Mucosa of descending colon (tissue), 3 donors: ENCODE data around the gene MOB3A. TPM values are rescaled to one million over a fixed set of nuclear protein-coding genes. Genes with fewer than 3 reads are reported as not detected.

ENCODE experiments used
- ATAC-seq: fragments of 200-7000 bp; cut with Tn5 transposase; one replicate; pipeline ENCODE4 v1.9.1; 2020; ENCODE audit warnings: mild to moderate bottlenecking, moderate library complexity
- DNase-seq, 3 donors: peaks; one replicate each; pipeline ENCODE4 v3.0.0-alpha.2; 2020
- H3K36me3 ChIP-seq: fragments of 200-600 bp; one replicate; pipeline ENCODE4 v1.8.0; 2021; ENCODE audit warnings: low read depth, mild to moderate bottlenecking
- H3K4me1 ChIP-seq: fragments of 200-600 bp; one replicate; pipeline ENCODE4 v1.8.0; 2021; ENCODE audit warnings: low read depth, mild to moderate bottlenecking
- H3K4me3 ChIP-seq: fragments of 200-600 bp; one replicate; pipeline ENCODE4 v1.8.0; 2021; ENCODE audit warnings: mild to moderate bottlenecking
- H3K9me3 ChIP-seq: fragments of 200-600 bp; one replicate; pipeline ENCODE4 v1.8.0; 2021; ENCODE audit warnings: mild to moderate bottlenecking
- intact Hi-C, 2 donors: fragments of 100-400 bp; cut with DNase I in 1 of 2; cut with micrococcal nuclease in 1 of 2; formaldehyde crosslinking; loops; one replicate each; pipeline versions ENCODE4 v1.11.0 to v1.11.1; 2022; cut with DNase I, micrococcal nuclease
- total RNA-seq, 3 donors: library from RNA; stranded (reverse); fragmentation: NEBNext Ultra II Directional in 2 of 3; extraction: Animal tissue kit (Norgen Biotek cat#: 25700) in 2 of 3; gene quantifications; one replicate each; pipeline versions ENCODE4 v1.2.1 to v1.2.4, GENCODE V29; 2021 to 2023
- TF ChIP-seq, protein P1 (sequence below): fragments of 200-600 bp; IDR thresholded peaks from one replicate; pipeline ENCODE4 v1.8.0; 2022; ENCODE audit warnings: antibody characterized with exemption, mild to moderate bottlenecking
- donor health status: DM: no; HTN: no; CAD: no; lungs with moderate emphysema.
- donor health status: DM: no; HTN: no; CAD: no.
- donor health status: DM: no; HTN: yes; CAD: no.

MOB3A gene
- total RNA-seq, 3 donors from 2014 or later: 39.8 to 76.8 (median 43.7) TPM

DNA sequence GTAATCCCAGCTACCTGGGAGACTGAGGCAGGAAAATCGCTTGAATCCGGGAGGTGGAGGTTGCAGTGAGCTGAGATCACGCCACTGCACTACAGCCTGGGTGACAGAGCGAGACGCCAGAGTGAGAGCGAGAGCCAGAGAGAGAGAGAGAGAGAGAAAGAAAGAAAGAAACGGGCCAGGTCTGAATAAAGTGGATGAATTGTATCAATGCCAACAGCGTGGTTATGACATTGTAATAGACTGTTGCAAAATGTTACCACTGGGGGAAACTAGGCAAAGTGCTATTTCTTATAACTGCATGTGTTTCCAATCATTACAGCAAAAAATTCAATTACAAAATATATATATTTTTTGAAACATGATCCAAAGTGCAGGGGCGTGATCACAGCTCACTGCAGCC is 68.8 kb downstream of the MOB3A start:
- TF ChIP-seq, protein P1, sequence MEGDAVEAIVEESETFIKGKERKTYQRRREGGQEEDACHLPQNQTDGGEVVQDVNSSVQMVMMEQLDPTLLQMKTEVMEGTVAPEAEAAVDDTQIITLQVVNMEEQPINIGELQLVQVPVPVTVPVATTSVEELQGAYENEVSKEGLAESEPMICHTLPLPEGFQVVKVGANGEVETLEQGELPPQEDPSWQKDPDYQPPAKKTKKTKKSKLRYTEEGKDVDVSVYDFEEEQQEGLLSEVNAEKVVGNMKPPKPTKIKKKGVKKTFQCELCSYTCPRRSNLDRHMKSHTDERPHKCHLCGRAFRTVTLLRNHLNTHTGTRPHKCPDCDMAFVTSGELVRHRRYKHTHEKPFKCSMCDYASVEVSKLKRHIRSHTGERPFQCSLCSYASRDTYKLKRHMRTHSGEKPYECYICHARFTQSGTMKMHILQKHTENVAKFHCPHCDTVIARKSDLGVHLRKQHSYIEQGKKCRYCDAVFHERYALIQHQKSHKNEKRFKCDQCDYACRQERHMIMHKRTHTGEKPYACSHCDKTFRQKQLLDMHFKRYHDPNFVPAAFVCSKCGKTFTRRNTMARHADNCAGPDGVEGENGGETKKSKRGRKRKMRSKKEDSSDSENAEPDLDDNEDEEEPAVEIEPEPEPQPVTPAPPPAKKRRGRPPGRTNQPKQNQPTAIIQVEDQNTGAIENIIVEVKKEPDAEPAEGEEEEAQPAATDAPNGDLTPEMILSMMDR: no peak
- H3K4me3 ChIP-seq: no peak overlapping the region
- H3K36me3 ChIP-seq: no peaks in the 10 kb centered on the region
- ATAC-seq: no peak
- peaks cover 20% of the 10 kb centered on the region for H3K4me1 ChIP-seq
- intact Hi-C loops: no loop called here
- DNase-seq: no peak
- no peaks in the 10 kb centered on the region for H3K9me3 ChIP-seq

DNA sequence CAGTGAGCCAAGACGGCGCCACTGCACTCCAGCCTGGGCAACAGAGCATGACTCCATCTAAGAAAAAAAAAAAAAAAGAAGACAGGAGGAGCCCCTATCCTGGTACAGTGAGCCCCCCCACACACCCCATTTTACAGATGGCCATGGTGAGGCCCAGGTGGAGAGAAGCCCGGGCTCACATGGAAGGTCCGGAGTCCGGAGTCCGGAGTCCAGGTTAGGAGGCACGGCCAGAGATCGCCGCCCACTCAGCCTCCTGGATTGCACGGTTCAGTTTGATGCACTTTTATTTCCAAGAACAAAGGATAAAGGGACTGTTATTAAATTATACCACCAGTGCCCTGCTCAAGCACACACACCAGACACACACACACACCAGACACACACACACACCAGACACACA is 69.4 kb downstream of the MOB3A start:
- ATAC-seq: peak; percentile 75
- DNase-seq: peak in 2 of 3 donors; percentile 51 to 69
- H3K4me1 ChIP-seq: peaks cover 14% of the 10 kb centered on the region
- H3K4me3 ChIP-seq: no peak overlapping the region
- no peaks in the 10 kb centered on the region for H3K9me3 ChIP-seq
- H3K36me3 ChIP-seq: no peaks in the 10 kb centered on the region
- TF ChIP-seq, protein P1: no peak
- intact Hi-C loops: no loop called here

DNA sequence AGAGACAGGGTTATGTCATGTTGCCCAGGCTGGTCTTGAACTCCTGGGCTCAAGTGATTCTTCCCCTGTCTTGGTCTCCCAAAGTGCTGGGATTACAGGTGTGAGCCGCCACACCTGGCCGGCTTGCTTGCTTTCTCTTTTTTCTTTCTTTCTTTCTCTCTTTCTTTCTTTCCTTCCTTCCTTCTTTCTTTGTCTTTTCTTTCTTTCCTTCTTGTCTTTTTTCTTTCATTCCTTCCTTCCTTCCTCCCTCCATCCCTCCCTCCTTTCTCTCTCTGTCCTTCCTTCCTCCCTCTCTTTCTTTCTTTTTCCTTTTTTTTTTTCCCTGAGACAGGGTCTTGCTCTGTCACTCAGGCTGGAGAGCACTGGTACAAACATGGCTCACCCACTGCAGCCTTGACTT is 73.8 kb downstream of the MOB3A start:
- Histone ChIP-seq H3K4me3 (no peak overlapping the region), H3K36me3 (no peaks in the 10 kb centered on the region), H3K4me1 (peaks cover 3% of the 10 kb centered on the region), H3K9me3 (no peaks in the 10 kb centered on the region)
- TF ChIP-seq, protein P1: no peak
- intact Hi-C loops: loop anchor here in 1 of 2 donors (5.0 kb wide), 1 partner anchor 45 kb away; no protein-coding TSS in a partner anchor
- DNase-seq (no peak), ATAC-seq (no peak)

DNA sequence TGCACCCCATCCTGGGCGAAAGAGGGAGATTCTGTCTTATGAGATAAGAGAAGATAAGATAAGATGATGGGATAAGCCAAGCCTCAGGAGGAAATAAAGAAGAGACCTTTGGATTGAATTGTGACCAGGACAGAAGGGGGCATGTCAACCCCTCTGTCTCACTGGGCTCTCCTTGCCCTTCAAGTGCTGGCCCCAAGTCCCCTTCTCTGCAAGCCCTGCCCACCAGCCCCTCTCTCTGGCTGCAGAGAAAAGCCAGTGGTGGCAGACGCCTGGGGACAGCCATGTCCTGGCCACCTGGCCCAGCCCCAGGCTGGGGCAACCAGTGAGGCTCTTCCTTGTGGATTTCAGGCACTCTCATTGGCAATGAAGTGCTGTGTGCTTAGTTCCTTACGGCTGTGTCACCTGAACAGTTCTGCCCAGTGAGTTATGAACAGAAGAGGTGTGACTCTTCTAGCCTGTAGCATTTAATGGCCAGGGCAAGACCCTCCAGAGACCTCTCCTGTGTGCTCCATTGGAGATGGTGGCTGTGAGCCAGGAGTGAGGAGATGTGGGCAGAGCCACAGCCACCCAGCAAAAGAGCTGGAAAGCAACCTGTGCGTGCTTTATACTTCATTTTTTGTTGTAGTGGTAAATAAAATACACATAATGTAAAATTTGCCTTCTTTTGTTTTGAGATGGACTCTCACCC is 74.5 kb downstream of the MOB3A start:
- no peaks in the 10 kb centered on the region for H3K36me3 ChIP-seq
- intact Hi-C loops: loop anchor here in 1 of 2 donors (5.0 kb wide), 1 partner anchor 46 kb away; no protein-coding TSS in a partner anchor
- no peaks in the 10 kb centered on the region for H3K4me1 ChIP-seq
- DNase-seq: no peak
- peak; percentile 80 for ATAC-seq
- no peak overlapping the region for H3K4me3 ChIP-seq
- no peaks in the 10 kb centered on the region for H3K9me3 ChIP-seq
- TF ChIP-seq, protein P1: no peak

Other genes starting within 250 kb of the MOB3A start
- 10 to 100 TPM; 45.4 to 54.3 (median 50.2) TPM for gene REXO1, start 247.8 kb downstream of the MOB3A start, total RNA-seq
- gene KLF16, start 232.7 kb downstream of the MOB3A start, total RNA-seq: 10 to 100 TPM; 22.6 to 26.5 (median 25.6) TPM
- gene ABHD17A, start 210.8 kb downstream of the MOB3A start, total RNA-seq: 10 to 100 TPM; 60.9 to 65.8 (median 65.8) TPM
- 10 to 100 TPM; 12.5 to 21.9 (median 19.6) TPM for gene ADAT3, start 190.9 kb downstream of the MOB3A start, total RNA-seq
- gene SCAMP4, start 190.9 kb downstream of the MOB3A start, total RNA-seq: 10 to 100 TPM; 57.2 to 61.3 (median 59.8) TPM
- 10 to 100 TPM; 51.8 to 58.6 (median 56.7) TPM for gene CSNK1G2, start 155.2 kb downstream of the MOB3A start, total RNA-seq
- gene BTBD2, start 80.6 kb downstream of the MOB3A start, total RNA-seq: 10 to 100 TPM; 66.0 to 82.3 (median 71.5) TPM
- 100 to 1,000 TPM; 252 to 330 (median 304) TPM for gene MKNK2, start 45.1 kb downstream of the MOB3A start, total RNA-seq
- gene IZUMO4, start 589 bp upstream of the MOB3A start, total RNA-seq: 1 to 10 TPM; 2.2 to 5.3 (median 3.4) TPM
- gene AP3D1, start 55.2 kb upstream of the MOB3A start, total RNA-seq: 100 to 1,000 TPM; 103 to 120 (median 103) TPM
- 10 to 100 TPM; 38.1 to 48.1 (median 44.5) TPM for gene DOT1L, start 67.6 kb upstream of the MOB3A start, total RNA-seq
- 100 to 1,000 TPM; 132 to 231 (median 189) TPM for gene PLEKHJ1, start 140.0 kb upstream of the MOB3A start, total RNA-seq
- 10 to 100 TPM; 60.6 to 81.2 (median 68.2) TPM for gene SF3A2, start 140.5 kb upstream of the MOB3A start, total RNA-seq
- gene AMH, start 153.0 kb upstream of the MOB3A start, total RNA-seq: 1 to 10 TPM; 2.7 to 5.1 (median 3.8) TPM
- gene JSRP1, start 160.1 kb upstream of the MOB3A start, total RNA-seq: 1 to 10 TPM in 1 of 3 donors, under 1 TPM in 2; 0.38 to 2.4 (median 0.87) TPM
- 1 to 10 TPM in 2 of 3 donors, under 1 TPM in 1; 0.29 to 1.4 (median 1.1) TPM for gene PEAK3, start 185.8 kb upstream of the MOB3A start, total RNA-seq
- gene LINGO3, start 211.8 kb upstream of the MOB3A start, total RNA-seq: not detected
- gene LSM7, start 232.3 kb upstream of the MOB3A start, total RNA-seq: 100 to 1,000 TPM in 1 of 3 donors, 10 to 100 TPM in 2; 60.3 to 111 (median 93.1) TPM
- gene SPPL2B, start 232.4 kb upstream of the MOB3A start, total RNA-seq: 100 to 1,000 TPM; 119 to 177 (median 153) TPM